ENCODE measurements around the gene CNTNAP2. TPM values are rescaled to one million over a fixed set of nuclear protein-coding genes. Genes with fewer than 3 reads are reported as not detected.

Gene CNTNAP2
- total RNA-seq, 1 donor from 2014 or later, result 2.8 TPM

- no peak for DNase-seq (ENCODE audit: low read depth in 2 of 2)
Measured at GRCh38 chr7:147472556-147472955, 1356.0 kb downstream of the CNTNAP2 start.

DNA sequence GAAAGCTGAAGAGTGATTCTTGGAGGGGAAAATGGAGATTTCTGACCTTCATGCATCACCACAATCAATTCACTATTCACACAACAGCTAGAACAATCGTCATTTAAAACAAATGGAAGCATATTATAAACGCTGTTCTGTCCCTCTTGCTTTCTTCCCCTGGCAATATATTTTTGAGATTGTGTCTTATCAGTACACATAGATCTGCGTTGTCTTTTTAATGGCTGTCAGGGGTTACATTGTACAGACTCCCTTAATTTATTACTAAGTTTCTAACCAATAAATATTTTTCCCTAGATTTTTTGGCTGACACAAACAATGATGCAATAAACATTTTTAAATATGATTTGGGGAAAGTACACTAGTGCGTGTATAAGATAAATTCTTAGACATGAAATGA is 1358.3 kb downstream of the CNTNAP2 start:
- DNase-seq (ENCODE audit: low read depth in 2 of 2), result no peak

GRCh38 chr7:147477526-147477925 is 1360.9 kb downstream of the CNTNAP2 start:
- no peak for DNase-seq (ENCODE audit: low read depth in 2 of 2)

DNA sequence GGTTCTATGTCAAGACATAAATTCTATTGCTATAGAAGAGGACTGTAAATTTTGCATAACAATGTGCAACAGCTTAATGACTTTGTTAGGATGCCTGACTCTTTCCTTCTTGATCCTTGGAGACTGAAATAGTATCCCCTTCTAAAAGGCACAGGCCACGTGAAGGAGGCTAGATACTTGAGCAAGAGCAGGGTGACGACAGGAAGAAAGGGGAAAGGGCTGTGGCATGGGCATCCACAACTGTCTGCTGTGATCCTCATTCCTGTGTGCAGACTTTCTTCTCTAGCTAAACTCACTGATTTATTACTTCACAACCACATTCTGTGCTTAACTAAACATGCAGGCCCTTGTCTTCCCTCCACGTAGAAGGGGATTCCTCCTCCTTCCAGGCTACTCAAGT is 1362.2 kb downstream of the CNTNAP2 start:
- no peak for DNase-seq (ENCODE audit: low read depth in 2 of 2)

DNA sequence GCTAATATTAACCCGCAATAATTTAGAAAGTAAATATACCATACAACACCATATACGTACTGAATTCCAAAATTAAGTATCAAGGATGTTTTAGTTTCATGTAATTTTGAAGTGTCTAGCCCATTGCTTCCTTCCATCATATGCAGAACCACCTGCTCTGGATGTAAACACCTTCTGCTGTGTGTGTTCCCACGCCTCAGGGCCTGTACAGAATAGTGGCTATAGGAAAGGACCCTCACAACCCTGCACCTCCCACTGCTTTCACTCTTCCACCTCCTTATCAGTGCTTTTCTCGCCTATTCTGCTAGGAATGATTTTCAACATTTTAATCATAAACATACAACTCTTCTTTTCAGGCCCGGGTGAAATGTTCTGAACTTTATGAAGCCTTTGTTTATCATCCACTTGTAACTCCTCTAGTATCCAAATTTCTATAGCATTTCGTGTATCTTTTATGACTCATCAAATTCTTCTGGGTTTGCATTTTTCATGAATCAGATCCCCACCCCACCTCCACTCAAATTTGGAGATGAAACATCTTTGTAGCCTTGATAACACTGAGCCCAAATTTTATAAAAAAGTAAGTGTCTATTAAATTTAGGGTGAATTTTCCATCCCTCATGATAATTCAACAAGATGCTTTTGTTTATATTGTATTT is 1367.2 kb downstream of the CNTNAP2 start:
- no peak for DNase-seq (ENCODE audit: low read depth in 2 of 2)

DNA sequence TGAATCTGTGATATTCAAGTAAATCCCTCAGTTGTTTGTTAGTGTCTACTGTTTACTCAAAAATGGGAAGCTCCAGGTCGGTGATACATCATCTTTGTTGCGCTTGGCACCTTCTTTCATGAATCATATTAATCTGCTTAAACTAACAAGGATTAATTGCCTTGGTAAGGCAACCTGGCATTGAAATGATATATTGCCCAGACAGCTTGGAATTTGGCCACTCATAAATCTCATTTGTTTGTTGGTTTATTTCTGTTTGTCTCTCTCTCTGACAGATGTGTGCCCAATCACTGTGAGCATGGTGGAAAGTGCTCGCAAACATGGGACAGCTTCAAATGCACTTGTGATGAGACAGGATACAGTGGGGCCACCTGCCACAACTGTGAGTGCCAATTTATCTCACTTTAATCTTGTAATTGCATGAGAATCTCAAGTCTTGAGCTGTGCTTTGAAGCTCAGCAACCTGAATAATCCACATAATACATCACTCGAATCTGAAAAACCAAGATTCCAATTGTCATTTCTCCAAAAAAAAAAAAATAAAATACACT is 1369.1 kb downstream of the CNTNAP2 start:
- no peak for DNase-seq (ENCODE audit: low read depth in 2 of 2)

- DNase-seq (ENCODE audit: low read depth in 2 of 2), result no peak
Measured at GRCh38 chr7:147492606-147493005, 1376.0 kb downstream of the CNTNAP2 start.

DNA sequence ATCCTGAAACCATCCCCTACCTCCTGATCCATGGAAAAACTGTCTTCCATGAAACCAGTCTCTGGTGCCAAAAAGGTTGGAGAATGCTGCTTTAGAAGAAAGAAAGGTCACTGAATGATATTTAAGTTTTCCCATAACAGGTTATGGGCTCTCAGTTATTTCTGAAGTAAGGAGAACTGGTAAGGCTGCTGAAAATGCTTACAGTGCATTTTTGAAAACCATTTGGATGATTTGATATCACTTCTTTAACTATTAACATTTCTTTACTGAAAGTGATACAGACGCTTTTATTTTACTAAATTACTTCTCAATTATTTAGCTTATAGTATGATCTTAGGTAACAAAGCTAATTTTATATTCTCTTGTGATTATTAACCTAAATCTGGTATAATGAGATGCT is 1379.6 kb downstream of the CNTNAP2 start:
- DNase-seq (ENCODE audit: low read depth in 2 of 2), result no peak

DNA sequence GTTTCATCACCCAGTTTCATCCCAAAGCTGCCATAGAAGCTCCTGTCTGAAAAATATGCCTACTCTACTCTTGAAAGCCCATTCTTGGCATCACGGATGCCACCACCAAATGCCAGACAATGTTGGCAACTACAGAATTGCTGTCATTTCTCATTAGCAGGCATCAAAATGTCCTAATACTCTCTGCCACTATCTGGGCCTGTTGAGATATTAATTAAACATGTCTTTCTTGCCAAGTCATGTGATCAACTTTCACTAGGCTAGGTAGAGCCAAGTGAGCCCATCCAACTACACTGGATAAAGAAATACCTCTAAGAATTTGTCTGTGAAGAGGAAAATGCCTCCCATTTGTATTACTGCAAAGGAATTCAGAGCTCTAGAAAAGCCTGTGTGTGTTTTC is 1380.6 kb downstream of the CNTNAP2 start:
- no peak for DNase-seq (ENCODE audit: low read depth in 2 of 2)

- no peak for DNase-seq (ENCODE audit: low read depth in 2 of 2)
Measured at GRCh38 chr7:147498081-147498480, 1381.5 kb downstream of the CNTNAP2 start.

DNA sequence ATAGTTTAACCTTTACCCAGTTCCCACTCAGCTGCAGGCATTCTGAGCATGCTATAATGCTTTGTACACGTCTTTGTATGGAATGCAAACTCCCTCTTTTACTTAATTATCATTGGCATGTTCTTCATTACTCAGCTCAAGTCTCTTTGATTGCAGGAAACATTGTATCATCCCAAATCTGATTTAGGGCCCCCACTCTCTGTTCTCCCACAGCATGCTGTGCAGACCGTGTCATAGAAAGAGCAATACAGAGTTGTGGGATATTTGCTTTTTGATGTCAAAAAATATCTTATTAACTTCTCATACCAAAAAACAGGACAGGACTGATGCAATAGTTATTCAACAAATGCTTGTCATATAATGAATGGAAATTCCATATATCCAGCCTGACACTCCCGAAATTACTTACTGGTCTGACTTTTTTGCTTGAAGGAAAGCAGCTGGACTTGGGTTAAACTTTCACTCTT is 1392.5 kb downstream of the CNTNAP2 start:
- no peak for DNase-seq (ENCODE audit: low read depth in 2 of 2)

- no peak for DNase-seq (ENCODE audit: low read depth in 2 of 2)
Measured at GRCh38 chr7:147509541-147510200, 1393.1 kb downstream of the CNTNAP2 start.

- no peak for DNase-seq (ENCODE audit: low read depth in 2 of 2)
Measured at GRCh38 chr7:147510201-147510542, 1393.6 kb downstream of the CNTNAP2 start.

DNA sequence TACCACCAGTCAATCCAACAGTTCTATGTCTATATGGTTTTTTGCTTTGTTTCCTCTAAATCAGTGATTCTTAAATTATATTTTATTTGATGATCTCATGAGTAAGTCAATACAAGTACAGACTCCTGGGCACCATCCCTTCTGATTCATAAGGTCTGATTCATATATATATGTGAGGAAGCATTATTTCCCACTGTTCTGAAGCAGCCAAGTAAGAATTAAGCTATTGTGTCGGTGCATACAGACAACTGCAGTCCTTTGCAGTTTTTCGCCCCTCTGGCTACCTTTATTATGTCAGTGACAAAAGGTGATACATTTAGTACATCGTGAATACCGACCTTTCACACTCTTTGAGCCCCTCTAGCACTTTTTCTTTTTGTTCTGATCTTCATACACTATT is 1394.3 kb downstream of the CNTNAP2 start:
- no peak for DNase-seq (ENCODE audit: low read depth in 2 of 2)

DNA sequence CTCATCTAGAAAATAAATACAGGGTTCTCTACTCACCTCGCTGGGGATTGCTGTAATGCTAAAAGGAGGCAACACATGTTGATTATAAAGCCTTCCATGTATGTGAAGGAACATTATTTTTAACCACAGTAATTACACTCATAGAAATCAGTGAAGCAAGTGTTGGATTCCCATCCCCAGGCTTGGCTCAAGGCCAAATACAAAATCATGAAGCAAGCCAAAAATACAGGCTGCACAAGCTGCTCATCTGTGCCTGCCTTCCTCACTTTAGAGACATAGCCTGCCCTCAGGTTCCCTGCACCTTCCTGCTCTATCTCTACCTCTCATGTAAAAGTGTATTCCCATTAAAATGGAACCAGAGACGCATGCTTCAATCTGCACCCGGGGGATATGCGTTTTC is 1396.8 kb downstream of the CNTNAP2 start:
- no peak for DNase-seq (ENCODE audit: low read depth in 2 of 2)

DNA sequence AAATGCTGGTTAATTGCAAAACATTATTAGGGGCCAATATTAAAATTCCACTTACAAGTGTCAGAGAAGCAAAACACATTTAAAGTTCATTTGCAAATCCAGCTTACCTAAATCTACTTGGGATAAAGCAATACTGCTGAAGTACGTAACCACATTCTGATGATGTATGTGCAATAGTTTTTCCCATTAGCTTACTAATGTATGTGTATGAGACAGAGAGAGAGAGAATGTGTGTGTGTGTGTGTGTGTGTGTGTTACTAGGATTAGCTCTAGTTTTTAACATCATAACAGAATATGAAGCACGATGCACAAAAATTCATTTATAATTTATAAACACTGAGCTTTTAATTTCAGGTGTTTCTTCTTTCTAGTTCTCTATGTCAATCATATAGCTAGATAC is 1399.8 kb downstream of the CNTNAP2 start:
- DNase-seq (ENCODE audit: low read depth in 2 of 2), result no peak

DNA sequence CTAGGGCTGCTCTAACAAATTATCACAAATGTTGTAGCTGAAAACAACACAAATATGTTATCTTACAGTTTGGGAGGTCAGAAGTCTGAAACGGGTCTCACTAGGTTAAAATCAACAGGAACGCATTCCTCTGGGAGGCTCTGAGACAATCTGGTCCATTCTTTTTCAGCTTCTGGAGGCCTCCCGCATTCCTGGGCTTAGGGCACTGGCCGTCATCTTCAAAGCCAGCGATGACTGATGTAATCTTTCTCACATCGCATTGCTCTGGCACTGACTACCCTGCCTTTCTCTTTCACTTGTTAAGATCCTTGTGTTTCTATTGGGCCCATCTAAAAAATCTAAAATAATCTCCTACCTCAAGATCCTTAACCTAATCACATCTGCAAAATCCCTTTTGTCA is 1402.5 kb downstream of the CNTNAP2 start:
- DNase-seq (ENCODE audit: low read depth in 2 of 2), result no peak

GRCh38 chr7:147523056-147523455 is 1406.5 kb downstream of the CNTNAP2 start:
- DNase-seq (ENCODE audit: low read depth in 2 of 2), result no peak

DNA sequence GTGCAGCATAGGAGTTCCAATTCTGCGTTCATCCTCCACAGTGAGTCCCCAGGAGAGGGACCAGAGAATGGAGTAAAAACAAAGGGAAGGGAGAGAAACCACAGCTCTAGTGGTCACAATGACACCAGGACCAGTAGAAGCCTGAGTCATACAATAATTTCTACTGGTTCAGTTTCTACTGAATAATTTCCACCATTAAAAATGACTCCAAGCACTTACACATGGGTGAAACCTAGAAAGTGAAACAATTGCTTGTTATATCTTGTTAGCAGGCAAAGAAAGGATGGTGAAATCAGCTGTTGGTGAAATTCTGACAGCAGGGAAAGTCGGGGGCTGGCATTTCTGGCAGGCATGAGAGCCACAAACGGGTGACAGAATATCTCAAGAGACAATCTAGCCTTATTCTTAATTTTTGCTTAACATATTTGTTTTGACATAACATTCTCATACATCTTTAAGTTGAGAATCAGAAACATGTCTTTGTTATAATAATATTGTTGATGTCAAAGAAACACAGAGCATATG is 1408.2 kb downstream of the CNTNAP2 start:
- DNase-seq (ENCODE audit: low read depth in 2 of 2), result no peak

GRCh38 chr7:147525325-147525724 is 1408.7 kb downstream of the CNTNAP2 start:
- no peak for DNase-seq (ENCODE audit: low read depth in 2 of 2)

GRCh38 chr7:147535701-147536111 is 1419.1 kb downstream of the CNTNAP2 start:
- no peak for DNase-seq (ENCODE audit: low read depth in 2 of 2)

- DNase-seq (ENCODE audit: low read depth in 2 of 2), result no peak
Measured at GRCh38 chr7:147539685-147540084, 1423.1 kb downstream of the CNTNAP2 start.

DNA sequence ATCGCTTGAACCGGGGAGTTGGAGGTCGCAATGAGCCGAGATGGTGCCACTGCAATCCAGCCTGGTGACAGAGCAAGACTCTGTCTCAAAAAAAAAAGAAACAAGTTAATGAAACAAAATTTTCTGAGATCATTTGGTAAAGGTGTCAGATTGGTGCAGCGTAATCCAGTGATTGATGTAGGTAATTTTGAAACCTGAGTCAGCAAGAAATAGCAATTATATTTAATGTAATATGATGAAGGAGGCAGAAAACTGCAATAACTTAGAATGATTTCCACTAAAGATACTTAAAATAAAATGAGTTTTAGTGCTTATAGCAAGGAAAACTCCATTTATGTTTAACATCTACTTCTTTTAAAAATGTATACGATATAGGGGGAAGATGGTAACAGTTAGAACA is 1424.1 kb downstream of the CNTNAP2 start:
- DNase-seq (ENCODE audit: low read depth in 2 of 2), result no peak
